RWPE1 (cell line): ENCODE data around the gene ZMYND10.

Experiments
- CTCF ChIA-PET: fragments of 350-600 bp; sonication (Branson Sonifier 250); formaldehyde crosslinking; extraction: SDS; loops from one replicate; lab custom pipeline; 2021; lab: Yijun Ruan, JAX
- POLR2A ChIA-PET: fragments of 400-600 bp; formaldehyde crosslinking; extraction: SDS; loops from one replicate; lab custom pipeline; 2020; ENCODE audit warnings: antibody characterized with exemption; ENCODE audit not compliant: low non-redundant PET; lab: Yijun Ruan, JAX
- DNase-seq: peaks from one replicate; pipeline ENCODE4 v3.0.0; 2012; ENCODE audit warnings: low spot score
- H3K27ac ChIP-seq: fragments of 450-650 bp; 2 replicates; pipeline ENCODE4 v1.5.1; 2017
- TF ChIP-seq, protein P1 (sequence below): fragments of 450-650 bp; conservative IDR thresholded peaks from 2 replicates; pipeline ENCODE4 v1.5.1; 2017; ENCODE audit warnings: low read depth, mild to moderate bottlenecking

ZMYND10 gene

DNA sequence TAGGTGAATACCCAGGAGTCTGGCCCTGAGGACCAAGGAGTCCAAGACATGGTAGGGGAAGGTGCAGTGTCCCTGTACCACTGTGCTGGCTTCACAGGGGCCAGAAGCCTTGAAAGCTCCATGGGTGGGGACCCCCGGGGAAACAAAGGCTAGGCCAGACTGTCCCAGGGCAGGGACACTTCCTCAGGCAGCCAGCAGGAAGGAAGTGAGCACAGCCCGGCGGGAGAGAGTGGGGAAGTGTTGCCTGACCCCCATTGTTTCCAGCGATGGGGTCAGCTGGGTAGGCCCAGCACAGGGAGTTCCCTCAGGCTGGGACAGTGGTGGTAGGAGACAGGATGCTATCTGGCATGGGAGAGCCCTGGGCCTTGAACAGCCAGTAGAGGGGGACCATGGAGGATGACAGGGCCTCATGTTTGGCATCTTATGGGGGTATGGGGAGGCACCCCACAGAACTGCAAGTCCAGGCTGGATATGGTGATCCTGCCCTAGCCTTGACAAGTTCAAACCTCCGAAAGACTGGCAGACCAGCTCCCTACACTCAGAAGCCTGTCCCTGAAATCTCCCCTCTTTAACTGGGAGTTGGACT, 21.8 kb downstream of the ZMYND10 start:
- CTCF ChIA-PET = interaction anchor here (0.6 to 1.1 kb wide), 4 partner anchors 18 to 31 kb away, joined by 3 to 5 read pairs (median 4); partner anchors contain the start of gene IFRD2
- POLR2A ChIA-PET = interaction anchor here (0.6 kb wide), 2 partner anchors 9 to 24 kb away, joined by 3 to 5 read pairs; partner anchors contain the start of genes HYAL3 and NAA80
- peak overlapping the region; percentile 97 for H3K27ac ChIP-seq
- no peak for DNase-seq
- TF ChIP-seq, protein P1, sequence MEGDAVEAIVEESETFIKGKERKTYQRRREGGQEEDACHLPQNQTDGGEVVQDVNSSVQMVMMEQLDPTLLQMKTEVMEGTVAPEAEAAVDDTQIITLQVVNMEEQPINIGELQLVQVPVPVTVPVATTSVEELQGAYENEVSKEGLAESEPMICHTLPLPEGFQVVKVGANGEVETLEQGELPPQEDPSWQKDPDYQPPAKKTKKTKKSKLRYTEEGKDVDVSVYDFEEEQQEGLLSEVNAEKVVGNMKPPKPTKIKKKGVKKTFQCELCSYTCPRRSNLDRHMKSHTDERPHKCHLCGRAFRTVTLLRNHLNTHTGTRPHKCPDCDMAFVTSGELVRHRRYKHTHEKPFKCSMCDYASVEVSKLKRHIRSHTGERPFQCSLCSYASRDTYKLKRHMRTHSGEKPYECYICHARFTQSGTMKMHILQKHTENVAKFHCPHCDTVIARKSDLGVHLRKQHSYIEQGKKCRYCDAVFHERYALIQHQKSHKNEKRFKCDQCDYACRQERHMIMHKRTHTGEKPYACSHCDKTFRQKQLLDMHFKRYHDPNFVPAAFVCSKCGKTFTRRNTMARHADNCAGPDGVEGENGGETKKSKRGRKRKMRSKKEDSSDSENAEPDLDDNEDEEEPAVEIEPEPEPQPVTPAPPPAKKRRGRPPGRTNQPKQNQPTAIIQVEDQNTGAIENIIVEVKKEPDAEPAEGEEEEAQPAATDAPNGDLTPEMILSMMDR = no peak

DNA sequence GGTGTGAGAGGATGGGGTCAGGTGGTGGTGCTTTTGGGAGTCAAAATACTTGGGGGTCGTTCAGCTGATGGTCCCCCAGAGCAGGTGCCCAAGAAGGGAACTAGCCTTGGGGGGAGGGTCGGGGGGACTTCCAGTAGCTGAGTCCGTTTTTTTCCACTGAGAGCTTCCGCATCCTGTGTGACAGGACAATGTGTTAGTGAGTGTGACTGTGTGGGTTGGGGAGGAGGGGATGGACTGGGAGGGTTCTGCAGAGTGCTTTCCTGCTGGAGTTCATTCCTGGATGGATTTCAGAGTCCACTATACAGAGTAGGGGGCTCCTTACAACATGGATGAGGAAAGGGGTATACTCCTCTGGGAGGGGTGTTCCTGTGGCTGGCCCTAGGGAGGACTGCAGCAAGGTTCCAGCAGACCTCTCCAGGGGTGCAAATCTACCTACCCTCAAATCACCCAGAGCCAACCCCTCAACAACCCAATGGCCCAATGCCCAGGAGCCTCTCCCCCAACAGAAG, 22.4 kb downstream of the ZMYND10 start:
- peak overlapping the region; percentile 97 for H3K27ac ChIP-seq
- TF ChIP-seq, protein P1 = no peak
- DNase-seq = no peak
- ChIA-PET POLR2A (no interaction called here), CTCF (no interaction called here)

DNA sequence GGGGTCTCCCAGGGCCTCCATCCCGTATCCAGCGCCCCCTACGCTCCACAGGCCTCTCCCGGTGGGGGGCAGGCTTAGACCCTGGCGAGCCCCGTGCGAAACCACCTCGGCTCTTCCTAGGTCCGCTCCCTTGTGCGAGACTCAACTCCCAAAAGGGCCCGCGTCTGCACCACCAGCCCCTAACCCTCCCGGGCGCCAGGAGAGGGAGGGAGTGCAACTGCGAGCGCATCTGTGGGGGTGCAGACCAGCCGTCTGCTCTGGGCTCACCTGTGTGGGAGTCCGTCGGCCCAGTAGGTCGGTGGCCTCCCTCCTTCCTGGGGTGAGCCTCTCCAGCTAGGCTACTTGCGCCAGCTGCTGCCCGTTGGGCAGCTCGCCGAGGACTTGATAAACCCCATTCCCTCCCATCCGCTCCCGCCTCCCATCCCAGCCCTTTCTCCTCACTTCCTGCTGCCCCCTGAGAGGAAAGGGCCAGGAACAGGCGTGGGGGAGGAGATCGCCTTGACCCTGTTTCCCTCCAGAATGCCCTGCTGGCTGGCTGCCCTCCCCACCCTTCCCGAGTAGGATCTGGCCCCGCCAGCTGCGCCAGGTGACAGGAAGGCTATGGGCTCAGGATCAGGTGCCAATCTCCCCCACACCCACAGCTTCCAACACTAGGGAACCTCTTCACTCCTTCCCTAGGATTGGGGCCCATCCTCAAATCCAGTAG, 23.0 kb downstream of the ZMYND10 start, which contains the start of gene HYAL2:
Gene HYAL2, minus strand, starts transcription at position 360 of the 706 bp plus-strand sequence. CDS start 2,256 bp downstream, outside the sequence.
- ChIA-PET POLR2A (no interaction called here), CTCF (no interaction called here)
- DNase-seq = no peak
- TF ChIP-seq, protein P1 = no peak
- H3K27ac ChIP-seq = peak within 1 kb of the TSS; percentile 97

DNA sequence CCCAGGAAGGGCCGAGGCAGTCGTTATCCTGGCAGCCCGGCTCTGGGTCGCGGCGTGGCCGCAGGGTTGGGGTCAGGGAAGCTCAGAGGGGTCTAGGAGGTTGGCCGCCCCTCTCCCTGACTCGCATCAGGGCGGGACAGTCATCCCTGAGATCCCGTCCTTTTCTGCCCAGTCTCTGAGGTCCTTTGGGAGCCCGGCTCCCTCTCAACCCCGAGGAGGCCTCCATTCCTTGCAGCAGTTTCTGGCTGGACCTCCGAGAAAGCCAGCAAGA, 23.5 kb downstream of the ZMYND10 start:
- ChIA-PET CTCF (no interaction called here), POLR2A (interaction anchor here (0.6 kb wide), 1 partner anchor 23 kb away, joined by 3 read pairs; no protein-coding TSS in a partner anchor)
- peak overlapping the region; percentile 97 for H3K27ac ChIP-seq
- DNase-seq = no peak
- TF ChIP-seq, protein P1 = no peak

DNA sequence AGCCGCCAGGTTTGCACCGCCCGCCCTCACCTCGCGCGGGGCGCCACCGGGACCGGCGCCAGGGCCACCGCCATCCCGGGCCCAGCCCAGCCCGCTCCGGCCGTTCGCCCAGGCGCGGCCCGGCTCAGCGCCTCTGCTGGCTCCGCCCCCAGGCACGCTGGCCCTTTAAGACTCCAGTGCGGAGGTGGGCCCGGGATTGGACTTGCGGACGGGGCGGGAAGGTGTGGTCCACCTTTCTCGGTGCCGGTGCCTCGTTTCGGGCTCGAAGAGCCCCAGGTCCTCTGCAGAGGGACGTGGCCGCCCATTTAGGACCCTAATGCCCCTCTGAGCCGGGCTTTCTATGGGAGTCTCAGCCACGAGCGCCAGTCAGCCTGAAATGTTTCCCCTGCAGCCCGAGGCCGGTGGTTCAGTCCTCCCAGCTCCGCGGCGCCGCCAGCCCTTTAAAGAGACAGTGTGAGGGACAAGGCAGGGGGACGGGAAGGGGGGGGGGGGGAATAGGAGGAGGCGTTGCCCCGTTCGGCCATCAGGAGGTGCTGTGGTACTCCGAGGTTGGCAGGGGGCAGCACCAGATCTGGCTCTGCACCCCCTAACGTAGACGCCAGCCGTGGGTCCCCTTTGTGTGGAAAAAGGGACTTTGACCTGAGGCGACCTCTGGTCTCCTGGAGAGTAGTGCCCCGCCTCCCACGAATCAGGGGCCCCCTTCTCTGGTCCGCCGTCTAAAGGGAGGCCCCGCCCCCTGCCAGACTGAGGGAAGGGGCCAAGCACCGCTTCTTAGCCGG, 24.0 kb downstream of the ZMYND10 start:
- CTCF ChIA-PET = interaction anchor here (0.7 kb wide), 1 partner anchor 22 kb away, joined by 4 read pairs; no protein-coding TSS in a partner anchor
- peak; percentile 78 for DNase-seq
- TF ChIP-seq, protein P1 = peak; percentile 70
- H3K27ac ChIP-seq = peak overlapping the region; percentile 97
- POLR2A ChIA-PET = interaction anchor here (0.6 kb wide), 1 partner anchor 24 kb away, joined by 3 read pairs; no protein-coding TSS in a partner anchor

DNA sequence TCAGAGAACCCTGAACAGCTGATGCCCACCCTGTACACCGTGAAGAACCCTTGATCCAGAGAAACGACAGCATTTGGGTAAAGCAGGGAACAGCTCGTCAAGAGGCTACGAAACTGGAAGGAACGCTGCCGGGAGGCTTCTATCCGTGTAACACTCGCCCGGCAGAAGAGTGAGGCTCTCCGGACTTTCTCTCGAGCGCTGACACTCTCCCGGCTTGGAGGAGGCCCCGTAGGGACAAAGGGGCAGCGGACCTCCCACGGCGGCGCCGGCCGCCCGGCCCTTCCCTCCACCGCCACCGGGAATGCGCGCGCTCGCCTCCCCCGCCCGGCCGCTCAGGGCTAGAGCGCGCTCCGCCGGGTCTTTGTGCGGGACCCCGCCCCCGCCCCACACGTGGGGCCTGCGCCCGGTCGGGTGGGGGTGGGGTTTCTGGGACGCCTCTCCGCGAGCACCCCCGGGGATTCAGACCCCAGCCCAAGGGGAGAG, 24.6 kb downstream of the ZMYND10 start:
- ChIA-PET CTCF (interaction anchor here (0.7 kb wide), 1 partner anchor 21 kb away, joined by 4 read pairs; no protein-coding TSS in a partner anchor), POLR2A (no interaction called here)
- TF ChIP-seq, protein P1 = no peak
- H3K27ac ChIP-seq = peak overlapping the region; percentile 97
- DNase-seq = peak; percentile 56
